PC-3 (cell line): ENCODE results near the gene ARHGAP6.

ENCODE experiments used
- EZH2phosphoT487 ChIP-seq: fragments of 300-600 bp; sonication (generic); IDR thresholded peaks from 2 replicates; pipeline ENCODE4 v1.6.1; 2018; ENCODE audit warnings: mild to moderate bottlenecking, antibody characterized with exemption, low read length, borderline replicate concordance
- TF ChIP-seq, protein P1 (sequence below): fragments of 300-600 bp; sonication (generic); conservative IDR thresholded peaks from 2 replicates; pipeline ENCODE4 v1.5.1; 2017; ENCODE audit warnings: antibody characterized with exemption, low read depth, mild to moderate bottlenecking, low read length

DNA sequence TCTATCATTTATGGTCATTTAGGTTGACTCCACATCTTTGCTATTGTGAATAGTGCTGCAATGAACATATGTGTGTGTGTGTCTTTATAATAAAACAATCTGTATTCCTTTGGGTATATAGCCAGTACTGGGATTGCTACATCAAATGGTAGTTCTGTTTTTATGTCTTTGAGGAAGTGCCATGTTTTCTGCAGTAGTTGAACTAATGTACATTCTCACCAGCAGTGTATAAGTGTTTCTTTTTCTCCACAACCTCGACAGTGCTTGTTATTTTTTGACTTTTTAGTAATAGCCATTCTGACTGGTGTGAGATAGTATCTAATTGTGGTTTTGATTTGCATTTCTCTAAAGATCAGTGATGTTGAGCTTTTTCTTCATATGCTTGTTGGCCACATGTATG lies 80.5 kb downstream of the ARHGAP6 start:
- TF ChIP-seq, protein P1, sequence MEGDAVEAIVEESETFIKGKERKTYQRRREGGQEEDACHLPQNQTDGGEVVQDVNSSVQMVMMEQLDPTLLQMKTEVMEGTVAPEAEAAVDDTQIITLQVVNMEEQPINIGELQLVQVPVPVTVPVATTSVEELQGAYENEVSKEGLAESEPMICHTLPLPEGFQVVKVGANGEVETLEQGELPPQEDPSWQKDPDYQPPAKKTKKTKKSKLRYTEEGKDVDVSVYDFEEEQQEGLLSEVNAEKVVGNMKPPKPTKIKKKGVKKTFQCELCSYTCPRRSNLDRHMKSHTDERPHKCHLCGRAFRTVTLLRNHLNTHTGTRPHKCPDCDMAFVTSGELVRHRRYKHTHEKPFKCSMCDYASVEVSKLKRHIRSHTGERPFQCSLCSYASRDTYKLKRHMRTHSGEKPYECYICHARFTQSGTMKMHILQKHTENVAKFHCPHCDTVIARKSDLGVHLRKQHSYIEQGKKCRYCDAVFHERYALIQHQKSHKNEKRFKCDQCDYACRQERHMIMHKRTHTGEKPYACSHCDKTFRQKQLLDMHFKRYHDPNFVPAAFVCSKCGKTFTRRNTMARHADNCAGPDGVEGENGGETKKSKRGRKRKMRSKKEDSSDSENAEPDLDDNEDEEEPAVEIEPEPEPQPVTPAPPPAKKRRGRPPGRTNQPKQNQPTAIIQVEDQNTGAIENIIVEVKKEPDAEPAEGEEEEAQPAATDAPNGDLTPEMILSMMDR: no peak
- no peak for TF ChIP-seq EZH2phosphoT487
